CD4-positive, alpha-beta memory T cell (primary cell): ENCODE measurements around the gene ZNHIT2. TPM values are rescaled to one million over a fixed set of nuclear protein-coding genes. Genes with fewer than 3 reads are reported as not detected.

ENCODE experiments used
- CTCF ChIA-PET: fragments of 350-600 bp; sonication (Branson Sonifier 250); formaldehyde crosslinking; loops from one replicate; lab custom pipeline; 2021; ENCODE audit warnings: inconsistent platforms; ENCODE audit not compliant: partially characterized antibody; lab: Charles Lee
- POLR2A ChIA-PET: fragments of 350-600 bp; sonication (Branson Sonifier 250); formaldehyde crosslinking; loops from one replicate; lab custom pipeline; 2021; ENCODE audit not compliant: partially characterized antibody; lab: Charles Lee
- DNase-seq, 5 donors: peaks; one replicate each; pipeline versions ENCODE4 v3.0.0 to v3.0.0-alpha.2; 2020 to 2022; ENCODE audit warnings: mixed read lengths in 1 of 5
- H3K27ac ChIP-seq: one replicate; pipeline ENCODE4 v1.7.0; 2013; ENCODE audit warnings: low read depth, low read length
- H3K27me3 ChIP-seq: 2 replicates; pipeline ENCODE4 v1.7.0; 2013; ENCODE audit warnings: mild to moderate bottlenecking, low read length, moderate library complexity; ENCODE audit not compliant: insufficient read depth
- H3K36me3 ChIP-seq: 2 replicates; pipeline ENCODE4 v1.7.0; 2013; ENCODE audit warnings: mild to moderate bottlenecking, low read length, moderate library complexity; ENCODE audit not compliant: insufficient read depth
- H3K4me1 ChIP-seq: 2 replicates; pipeline ENCODE4 v1.7.0; 2013; ENCODE audit warnings: mild to moderate bottlenecking, low read length, moderate library complexity; ENCODE audit not compliant: insufficient read depth
- H3K4me3 ChIP-seq, 2 donors: one replicate each; pipeline ENCODE4 v1.7.0; 2013; ENCODE audit warnings: low read length in 2 of 2, mild to moderate bottlenecking in 1 of 2
- H3K9me3 ChIP-seq, 2 donors: one replicate each; pipeline ENCODE4 v1.7.0; 2013; ENCODE audit warnings: low read length in 2 of 2, control low read depth in 1 of 2; ENCODE audit not compliant: control insufficient read depth in 1 of 2
- H3K27ac Mint-ChIP-seq, 7 donors: one replicate each; pipeline ENCODE4 v1.8.0; 2020 to 2021; ENCODE audit warnings: mixed read lengths in 7 of 7, mild to moderate bottlenecking in 6 of 7, inconsistent platforms in 3 of 7, moderate library complexity in 3 of 7
- H3K27me3 Mint-ChIP-seq, 2 donors: one replicate each; pipeline ENCODE4 v1.8.0; 2020 to 2021; ENCODE audit warnings: mixed read lengths in 2 of 2
- H3K36me3 Mint-ChIP-seq, 2 donors: one replicate each; pipeline ENCODE4 v1.8.0; 2020 to 2021; ENCODE audit warnings: mixed read lengths in 2 of 2, inconsistent platforms in 1 of 2, mild to moderate bottlenecking in 1 of 2
- H3K4me1 Mint-ChIP-seq, 4 donors: one replicate each; pipeline ENCODE4 v1.8.0; 2020 to 2021; ENCODE audit warnings: mixed read lengths in 4 of 4, mild to moderate bottlenecking in 1 of 4
- H3K4me3 Mint-ChIP-seq, 8 donors: one replicate each; pipeline ENCODE4 v1.8.0; 2020 to 2021; ENCODE audit warnings: mixed read lengths in 8 of 8, mild to moderate bottlenecking in 7 of 8, moderate library complexity in 6 of 8, inconsistent platforms in 3 of 8
- H3K9me3 Mint-ChIP-seq, 8 donors: one replicate each; pipeline ENCODE4 v1.8.0; 2020 to 2021; ENCODE audit warnings: mixed read lengths in 8 of 8, mild to moderate bottlenecking in 5 of 8, inconsistent platforms in 3 of 8, moderate library complexity in 1 of 8
- intact Hi-C: fragments of 100-400 bp; cut with micrococcal nuclease; formaldehyde crosslinking; loops from one replicate; pipeline ENCODE4 v1.15.1; 2023
- polyA plus RNA-seq, 2 donors: library from polyadenylated mRNA; unstranded; fragments of 300-500 nt; fragmentation: Illumina TruSeq; gene quantifications; one replicate each; pipeline ENCODE4 v1.2.3, GENCODE V29; 2021
- total RNA-seq, 2 experiments: library from RNA; stranded (reverse); gene quantifications; one replicate each; pipeline ENCODE4 v1.2.3, GENCODE V29; 2021

Gene ZNHIT2
- total and polyA plus RNA-seq, 4 experiments from 2014 or later: 13.1 to 22.5 (median 16.2) TPM

DNA sequence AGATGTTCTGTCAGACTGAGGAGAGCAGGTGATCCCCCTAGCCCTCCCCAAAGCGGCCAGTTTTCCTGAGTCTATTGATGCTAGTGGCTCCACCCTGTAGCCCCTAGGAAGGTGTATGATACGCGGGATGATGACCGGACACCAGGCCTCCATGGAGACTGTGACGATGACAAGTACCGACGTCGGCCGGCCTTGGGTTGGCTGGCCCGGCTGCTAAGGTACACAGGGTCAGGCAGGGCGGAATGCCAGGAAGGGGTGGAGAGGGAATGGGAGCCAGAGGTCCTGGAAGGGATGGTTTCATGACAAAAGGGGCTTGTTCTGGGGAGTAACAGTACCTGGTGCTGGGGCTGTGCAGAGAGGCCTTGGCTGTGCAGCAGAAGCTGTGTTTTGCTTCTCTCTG, 30.3 kb downstream of the ZNHIT2 start:
- Histone ChIP-seq H3K4me1 (peaks cover 24% of the 10 kb centered on the region), H3K27ac (no peak overlapping the region), H3K27me3 (no peaks in the 10 kb centered on the region), H3K9me3 (no peaks in the 10 kb centered on the region), H3K36me3 (peaks cover 38% of the 10 kb centered on the region), H3K4me3 (no peak overlapping the region)
- ChIA-PET CTCF (interaction anchor here (1.5 kb wide), 1 partner anchor 13 kb away, joined by 4 read pairs; no protein-coding TSS in a partner anchor), POLR2A (interaction anchor here (1.0 to 3.0 kb wide), 4 partner anchors 10 to 35 kb away, joined by 3 to 17 read pairs (median 14); partner anchors contain the start of genes FAU, MRPL49, TM7SF2 and VPS51)
- peaks cover 0 to 4% (median 0%) of the 10 kb centered on the region in 8 donors for H3K9me3 Mint-ChIP-seq
- H3K36me3 Mint-ChIP-seq: peaks cover 28 to 29% of the 10 kb centered on the region in 2 donors
- H3K4me3 Mint-ChIP-seq: no peak overlapping the region
- DNase-seq: no peak
- intact Hi-C loops: no loop called here
- H3K27ac Mint-ChIP-seq: no peak overlapping the region
- no peaks in the 10 kb centered on the region for H3K27me3 Mint-ChIP-seq
- peaks cover 9 to 37% (median 25%) of the 10 kb centered on the region in 4 donors for H3K4me1 Mint-ChIP-seq

GRCh38 chr11:65086809-65087208, 30.7 kb downstream of the ZNHIT2 start:
- Histone ChIP-seq H3K4me1 (peaks cover 24% of the 10 kb centered on the region), H3K36me3 (peaks cover 38% of the 10 kb centered on the region), H3K9me3 (no peaks in the 10 kb centered on the region), H3K27ac (no peak overlapping the region), H3K4me3 (no peak overlapping the region), H3K27me3 (no peaks in the 10 kb centered on the region)
- Mint-ChIP-seq H3K36me3 (peaks cover 28 to 29% of the 10 kb centered on the region in 2 donors), H3K9me3 (peaks cover 0 to 4% (median 0%) of the 10 kb centered on the region in 8 donors), H3K4me3 (peak overlapping the region in 1 of 8 donors; percentile 49), H3K4me1 (peaks cover 9 to 37% (median 25%) of the 10 kb centered on the region in 4 donors), H3K27me3 (no peaks in the 10 kb centered on the region), H3K27ac (no peak overlapping the region)
- no peak for DNase-seq
- intact Hi-C loops: no loop called here
- ChIA-PET POLR2A (interaction anchor here (1.0 to 3.0 kb wide), 5 partner anchors 10 to 35 kb away, joined by 3 to 17 read pairs (median 14); partner anchors contain the start of genes FAU, MRPL49, TM7SF2 and VPS51), CTCF (interaction anchor here (1.5 kb wide), 1 partner anchor 13 kb away, joined by 4 read pairs; no protein-coding TSS in a partner anchor)

DNA sequence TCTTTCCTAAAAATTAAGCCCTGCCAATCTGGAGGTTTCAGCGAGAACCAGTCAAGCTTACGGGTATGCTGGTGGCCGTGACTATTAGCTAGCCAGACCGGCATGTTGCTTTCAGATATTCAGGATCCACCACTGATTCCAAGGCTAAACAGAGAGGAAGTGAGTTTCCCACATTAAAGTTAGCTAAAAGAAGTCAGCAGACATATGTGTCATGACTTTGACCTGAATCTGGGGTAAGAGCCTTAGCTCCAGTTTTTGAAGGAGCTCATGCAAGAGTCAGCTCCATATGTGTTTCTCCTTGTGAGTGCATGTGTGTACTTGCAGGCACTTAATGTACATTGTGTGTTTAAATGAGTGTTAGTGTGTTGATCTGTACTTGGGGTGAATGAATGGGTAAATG, 32.1 kb downstream of the ZNHIT2 start:
- Histone ChIP-seq H3K36me3 (peaks cover 38% of the 10 kb centered on the region), H3K4me3 (no peak overlapping the region), H3K4me1 (peaks cover 24% of the 10 kb centered on the region), H3K9me3 (no peaks in the 10 kb centered on the region), H3K27me3 (no peaks in the 10 kb centered on the region), H3K27ac (no peak overlapping the region)
- intact Hi-C loops: no loop called here
- Mint-ChIP-seq H3K9me3 (peaks cover 0 to 4% (median 0%) of the 10 kb centered on the region in 8 donors), H3K36me3 (peaks cover 28 to 29% of the 10 kb centered on the region in 2 donors), H3K27ac (peak overlapping the region; percentile 97 to 99 (median 98)), H3K4me3 (peak overlapping the region; percentile 22 to 96 (median 94)), H3K27me3 (no peaks in the 10 kb centered on the region), H3K4me1 (peaks cover 9 to 42% (median 25%) of the 10 kb centered on the region in 4 donors)
- ChIA-PET CTCF (interaction anchor here (1.0 to 1.8 kb wide), 8 partner anchors 9 to 71 kb away, joined by 3 to 9 read pairs (median 4); partner anchors contain the start of genes ARL2 and SAC3D1), POLR2A (interaction anchor here (0.6 to 3.0 kb wide), 8 partner anchors 9 to 46 kb away, joined by 3 to 17 read pairs (median 4); partner anchors contain the start of genes FAU, MRPL49, TM7SF2 and VPS51)
- no peak for DNase-seq

GRCh38 chr11:65084598-65085375, 32.7 kb downstream of the ZNHIT2 start:
- Mint-ChIP-seq H3K27ac (peak overlapping the region; percentile 97 to 99 (median 98)), H3K27me3 (no peaks in the 10 kb centered on the region), H3K4me1 (peaks cover 9 to 42% (median 25%) of the 10 kb centered on the region in 4 donors), H3K4me3 (peak overlapping the region; percentile 92 to 96 (median 94)), H3K36me3 (peaks cover 28 to 29% of the 10 kb centered on the region in 2 donors), H3K9me3 (peaks cover 0 to 4% (median 0%) of the 10 kb centered on the region in 8 donors)
- Histone ChIP-seq H3K36me3 (peaks cover 37% of the 10 kb centered on the region), H3K4me3 (peak overlapping the region; percentile 50 to 75), H3K27ac (peak overlapping the region; percentile 94), H3K27me3 (no peaks in the 10 kb centered on the region), H3K4me1 (peaks cover 24% of the 10 kb centered on the region), H3K9me3 (no peaks in the 10 kb centered on the region)
- ChIA-PET CTCF (interaction anchor here (1.0 to 1.8 kb wide), 8 partner anchors 10 to 70 kb away, joined by 3 to 9 read pairs (median 4); partner anchors contain the start of genes ARL2 and SAC3D1), POLR2A (interaction anchor here (0.8 to 3.0 kb wide), 7 partner anchors 9 to 37 kb away, joined by 3 to 17 read pairs (median 4); partner anchors contain the start of genes FAU, MRPL49, TM7SF2 and VPS51)
- intact Hi-C loops: loop anchor here (1.0 kb wide), 8 partner anchors 12 to 306 kb away; partner anchors contain the start of genes FAU, MRPL49, PPP2R5B and SF1
- no peak for DNase-seq

- Histone ChIP-seq H3K27ac (peak within 1 kb of the TSS; percentile 94), H3K9me3 (no peaks in the 10 kb centered on the region), H3K4me1 (peaks cover 25% of the 10 kb centered on the region), H3K4me3 (peak within 1 kb of the TSS; percentile 74 to 75), H3K36me3 (peaks cover 30% of the 10 kb centered on the region), H3K27me3 (no peaks in the 10 kb centered on the region)
- Mint-ChIP-seq H3K9me3 (peaks cover 0 to 4% (median 0%) of the 10 kb centered on the region in 8 donors), H3K4me3 (peak within 1 kb of the TSS; percentile 92 to 96 (median 94)), H3K27ac (peak within 1 kb of the TSS; percentile 97 to 99 (median 98)), H3K4me1 (peaks cover 9 to 42% (median 26%) of the 10 kb centered on the region in 4 donors), H3K36me3 (peaks cover 20 to 24% of the 10 kb centered on the region in 2 donors), H3K27me3 (no peaks in the 10 kb centered on the region)
- CTCF ChIA-PET: interaction anchor here (1.1 to 1.5 kb wide), 6 partner anchors 11 to 71 kb away, joined by 3 to 5 read pairs (median 4); partner anchors contain the start of genes ARL2 and ZNHIT2
- peak; percentile 94 to 98 (median 97) for DNase-seq
- intact Hi-C loops: loop anchor here (1.0 kb wide), 8 partner anchors 12 to 306 kb away; partner anchors contain the start of genes FAU, MRPL49, PPP2R5B and SF1
- POLR2A ChIA-PET: interaction anchor here (0.7 to 2.4 kb wide), 8 partner anchors 10 to 196 kb away, joined by 3 to 16 read pairs (median 6); partner anchors contain the start of genes FAU, MRPL49, SAC3D1 and VPS51
Measured at GRCh38 chr11:65083834-65084597, 33.5 kb downstream of the ZNHIT2 start, which contains the start of the genes CDCA5 and ZFPL1. TSS of gene CDCA5 (minus strand) at chr11:65084040. CDS start at chr11:65083978, 62 bp downstream. TSS of gene ZFPL1 (plus strand) at chr11:65084222. CDS start at chr11:65084699, 477 bp downstream.
